ENCODE results near the gene NAALADL2. TPM values are rescaled to one million over a fixed set of nuclear protein-coding genes. Genes with fewer than 3 reads are reported as not detected.

Gene NAALADL2
- total and polyA plus RNA-seq, 2 donors from 2014 or later = 2.0 to 20.2 TPM

DNA sequence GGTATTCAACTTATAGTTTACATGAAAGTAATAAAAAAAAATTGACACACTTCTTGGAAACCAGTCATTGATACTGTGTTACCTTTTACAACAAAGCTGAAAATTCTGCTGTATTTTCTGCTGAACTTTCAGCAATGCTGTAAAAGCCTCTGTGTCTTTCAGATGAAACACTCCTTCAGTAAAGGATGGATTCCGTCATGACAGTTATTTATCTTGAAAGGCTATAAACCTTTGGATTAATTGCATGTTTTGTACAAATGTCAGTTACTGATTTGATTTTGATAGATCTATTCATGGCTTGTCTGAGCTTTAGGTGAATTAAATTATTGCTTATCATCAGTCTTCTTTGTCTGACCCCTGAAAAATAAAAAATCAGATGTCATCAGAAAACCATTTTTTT, 355.1 kb downstream of the NAALADL2 start:
- intact Hi-C loops (cut with DNase I) = no loop called here
- no peak for TF ChIP-seq CTCF (IDR thresholded peaks at IDR 0.05; ENCODE audit: borderline replicate concordance, extremely low read depth, insufficient read depth)
- no peak for FAIRE-seq
- no peaks in the 10 kb centered on the region for H3K4me1 ChIP-seq (ENCODE audit: control insufficient read depth in 2 of 3, insufficient read depth in 2 of 3, low read depth in 1 of 3, low read length in 3 of 3)
- H3K36me3 ChIP-seq (ENCODE audit: control insufficient read depth in 2 of 3, insufficient read depth in 3 of 3, low read length in 3 of 3) = no peaks in the 10 kb centered on the region
- H3K27ac ChIP-seq (ENCODE audit: low read depth in 2 of 2, low read length in 2 of 2) = no peak overlapping the region
- H3K9ac ChIP-seq (ENCODE audit: low read length in 3 of 3) = no peak overlapping the region
- no peaks in the 10 kb centered on the region for H3K9me3 ChIP-seq (ENCODE audit: control insufficient read depth in 2 of 3, insufficient read depth in 1 of 3, low read length in 3 of 3)
- no peak for DNase-seq
- H3K27me3 ChIP-seq (ENCODE audit: control insufficient read depth, insufficient read depth, low read length) = no peaks in the 10 kb centered on the region
- no peak overlapping the region for H3K4me3 ChIP-seq (ENCODE audit: low read length in 3 of 3)

DNA sequence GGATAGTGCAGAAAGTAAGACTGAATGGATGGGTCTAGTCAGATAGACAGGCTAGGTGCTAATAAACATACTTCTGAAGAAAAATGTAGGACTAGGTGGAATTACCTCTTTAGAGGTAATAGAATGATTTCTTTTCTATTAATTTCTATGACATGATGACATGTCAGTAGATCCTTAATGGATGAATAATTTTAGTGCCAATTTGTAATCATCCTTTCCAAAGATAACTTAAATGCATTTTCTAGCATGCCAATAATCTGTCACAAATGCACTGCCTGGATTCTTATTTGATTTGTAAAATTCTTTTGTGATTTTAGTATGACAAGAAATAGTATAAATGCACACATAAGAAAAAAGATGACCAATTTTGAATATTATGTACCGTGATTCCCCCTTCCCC, 356.7 kb downstream of the NAALADL2 start:
- H3K4me1 ChIP-seq (ENCODE audit: control insufficient read depth in 2 of 3, insufficient read depth in 2 of 3, low read depth in 1 of 3, low read length in 3 of 3) = no peaks in the 10 kb centered on the region
- no peak for FAIRE-seq
- H3K9me3 ChIP-seq (ENCODE audit: control insufficient read depth in 2 of 3, insufficient read depth in 1 of 3, low read length in 3 of 3) = no peaks in the 10 kb centered on the region
- no peak overlapping the region for H3K4me3 ChIP-seq (ENCODE audit: low read length in 3 of 3)
- no peaks in the 10 kb centered on the region for H3K36me3 ChIP-seq (ENCODE audit: control insufficient read depth in 2 of 3, insufficient read depth in 3 of 3, low read length in 3 of 3)
- no peak overlapping the region for H3K27ac ChIP-seq (ENCODE audit: low read depth in 2 of 2, low read length in 2 of 2)
- DNase-seq = no peak
- no peak for TF ChIP-seq CTCF (IDR thresholded peaks at IDR 0.05; ENCODE audit: borderline replicate concordance, extremely low read depth, insufficient read depth)
- intact Hi-C loops (cut with DNase I) = no loop called here
- no peaks in the 10 kb centered on the region for H3K27me3 ChIP-seq (ENCODE audit: control insufficient read depth, insufficient read depth, low read length)
- no peak overlapping the region for H3K9ac ChIP-seq (ENCODE audit: low read length in 3 of 3)

DNA sequence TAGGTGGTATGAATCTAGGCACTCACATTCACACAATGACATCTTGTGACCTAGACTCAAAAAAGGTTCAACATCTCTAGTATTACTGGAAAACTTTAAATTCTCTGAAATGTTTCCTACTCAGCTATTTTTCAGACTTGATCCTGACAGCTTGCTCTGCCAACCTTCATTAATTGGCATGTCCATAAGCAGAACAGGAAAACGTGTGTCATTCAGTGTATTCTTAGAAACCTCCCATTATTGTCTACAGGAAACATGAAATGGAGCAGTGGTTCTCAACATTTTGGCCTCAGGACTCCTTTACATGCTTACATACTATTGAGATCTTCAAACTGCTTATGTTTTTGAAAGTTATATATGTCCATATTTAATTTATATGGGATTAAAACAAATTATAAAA, 363.2 kb downstream of the NAALADL2 start:
- H3K4me1 ChIP-seq (ENCODE audit: control insufficient read depth in 2 of 3, insufficient read depth in 2 of 3, low read depth in 1 of 3, low read length in 3 of 3) = no peaks in the 10 kb centered on the region
- no peaks in the 10 kb centered on the region for H3K36me3 ChIP-seq (ENCODE audit: control insufficient read depth in 2 of 3, insufficient read depth in 3 of 3, low read length in 3 of 3)
- H3K27me3 ChIP-seq (ENCODE audit: control insufficient read depth, insufficient read depth, low read length) = no peaks in the 10 kb centered on the region
- no peak overlapping the region for H3K4me3 ChIP-seq (ENCODE audit: low read length in 3 of 3)
- intact Hi-C loops (cut with DNase I) = no loop called here
- H3K9me3 ChIP-seq (ENCODE audit: control insufficient read depth in 2 of 3, insufficient read depth in 1 of 3, low read length in 3 of 3) = no peaks in the 10 kb centered on the region
- FAIRE-seq (peak; percentile 32), DNase-seq (no peak)
- TF ChIP-seq CTCF (IDR thresholded peaks at IDR 0.05; ENCODE audit: borderline replicate concordance, extremely low read depth, insufficient read depth) = no peak
- no peak overlapping the region for H3K9ac ChIP-seq (ENCODE audit: low read length in 3 of 3)
- H3K27ac ChIP-seq (ENCODE audit: low read depth in 2 of 2, low read length in 2 of 2) = no peak overlapping the region

DNA sequence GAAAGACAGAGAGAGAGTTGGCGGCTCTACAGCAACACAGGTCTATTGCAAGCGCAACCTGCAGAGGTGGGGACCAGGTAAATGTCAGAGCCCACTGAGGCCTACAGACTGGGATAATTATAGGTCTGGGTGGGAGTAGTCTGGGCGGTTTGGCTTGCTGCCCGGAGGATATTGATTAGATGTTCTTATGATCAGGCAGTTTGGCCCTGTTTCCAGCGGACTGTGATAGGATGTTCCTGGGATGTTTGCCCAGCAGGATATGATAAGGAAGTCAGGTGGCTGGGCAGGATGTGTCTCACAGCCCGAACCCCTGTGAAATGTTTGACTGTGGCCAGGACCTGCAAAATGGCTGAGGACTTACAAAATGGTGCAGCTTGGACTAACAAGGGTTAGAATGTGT, 364.9 kb downstream of the NAALADL2 start:
- no peak overlapping the region for H3K4me3 ChIP-seq (ENCODE audit: low read length in 3 of 3)
- H3K9me3 ChIP-seq (ENCODE audit: control insufficient read depth in 2 of 3, insufficient read depth in 1 of 3, low read length in 3 of 3) = no peaks in the 10 kb centered on the region
- no peak for DNase-seq
- TF ChIP-seq CTCF (IDR thresholded peaks at IDR 0.05; ENCODE audit: borderline replicate concordance, extremely low read depth, insufficient read depth) = no peak
- intact Hi-C loops (cut with DNase I) = no loop called here
- H3K27me3 ChIP-seq (ENCODE audit: control insufficient read depth, insufficient read depth, low read length) = no peaks in the 10 kb centered on the region
- H3K27ac ChIP-seq (ENCODE audit: low read depth in 2 of 2, low read length in 2 of 2) = no peak overlapping the region
- no peak overlapping the region for H3K9ac ChIP-seq (ENCODE audit: low read length in 3 of 3)
- no peaks in the 10 kb centered on the region for H3K4me1 ChIP-seq (ENCODE audit: control insufficient read depth in 2 of 3, insufficient read depth in 2 of 3, low read depth in 1 of 3, low read length in 3 of 3)
- no peak for FAIRE-seq
- H3K36me3 ChIP-seq (ENCODE audit: control insufficient read depth in 2 of 3, insufficient read depth in 3 of 3, low read length in 3 of 3) = no peaks in the 10 kb centered on the region

Data from kidney (tissue), 14 donors.